Neural cell (in vitro differentiated cells): ENCODE data around the gene TMEM218. TPM values are rescaled to one million over a fixed set of nuclear protein-coding genes. Genes with fewer than 3 reads are reported as not detected.

Source experiments
- H2AFZ ChIP-seq: fragments of 200-600, 300-800 bp; sonication (generic), shearing (Covaris generic); 2 replicates; pipeline ENCODE4 v1.6.0; 2014; ENCODE audit warnings: low read depth, mild to moderate bottlenecking, antibody characterized with exemption, low read length, moderate library complexity
- H3F3A ChIP-seq: fragments of 200-600 bp; shearing (Covaris generic); 2 replicates; pipeline ENCODE4 v1.6.1; 2016; ENCODE audit warnings: mild to moderate bottlenecking, moderate library complexity, mixed read lengths, antibody characterized with exemption, low read length; ENCODE audit not compliant: insufficient read depth, poor library complexity, severe bottlenecking
- H3K27ac ChIP-seq: fragments of 200-600, 300-800 bp; sonication (generic), shearing (Covaris generic); 2 replicates; pipeline ENCODE4 v1.5.1; 2014; ENCODE audit warnings: mild to moderate bottlenecking, low read length, moderate library complexity
- H3K27me3 ChIP-seq: fragments of 300-800, 200-600 bp; sonication (generic), shearing (Covaris generic); 2 replicates; pipeline ENCODE4 v1.6.0; 2014; ENCODE audit warnings: mild to moderate bottlenecking, low read depth, low read length, moderate library complexity; ENCODE audit not compliant: insufficient read depth
- H3K36me3 ChIP-seq: fragments of 300-800, 200-600 bp; sonication (generic), shearing (Covaris generic); 2 replicates; pipeline ENCODE4 v1.5.1; 2014; ENCODE audit warnings: mild to moderate bottlenecking, antibody characterized with exemption, low read length, moderate library complexity; ENCODE audit not compliant: insufficient read depth
- H3K4me2 ChIP-seq: fragments of 300-800, 200-600 bp; sonication (generic), shearing (Covaris generic); 2 replicates; pipeline ENCODE4 v1.6.0; 2014; ENCODE audit warnings: mild to moderate bottlenecking, low read length
- H3K4me3 ChIP-seq: fragments of 300-800, 200-600 bp; sonication (generic), shearing (Covaris generic); 2 replicates; pipeline ENCODE4 v1.5.1; 2014; ENCODE audit warnings: mild to moderate bottlenecking, low read length, moderate library complexity
- H3K79me2 ChIP-seq: fragments of 200-600 bp; shearing (Covaris generic); replicated peaks from 2 replicates; pipeline ENCODE4 v1.6.0; 2014; ENCODE audit warnings: mild to moderate bottlenecking, low read length, moderate library complexity; ENCODE audit not compliant: insufficient read depth
- H3K9ac ChIP-seq: fragments of 300-800, 200-600 bp; sonication (generic), shearing (Covaris generic); 2 replicates; pipeline ENCODE4 v1.6.1; 2016; ENCODE audit warnings: mild to moderate bottlenecking, low read length, mixed read lengths
- H3K9me2 ChIP-seq: fragments of 200-600 bp; shearing (Covaris generic); 2 replicates; pipeline ENCODE4 v1.6.1; 2016; ENCODE audit warnings: mild to moderate bottlenecking, low read length, mixed read lengths; ENCODE audit not compliant: insufficient read depth
- H3K9me3 ChIP-seq: fragments of 200-600, 300-800 bp; sonication (generic), shearing (Covaris generic); 2 replicates; pipeline ENCODE4 v1.6.1; 2016; ENCODE audit warnings: mild to moderate bottlenecking, mixed run types, low read length, moderate library complexity, mixed read lengths
- H4K20me1 ChIP-seq: fragments of 200-600 bp; shearing (Covaris generic); 2 replicates; pipeline ENCODE4 v1.6.1; 2016; ENCODE audit warnings: mild to moderate bottlenecking, mixed run types; ENCODE audit not compliant: insufficient read depth
- CTCF ChIP-seq: fragments of 450-650 bp; IDR thresholded peaks from 2 replicates; pipeline ENCODE4 v1.5.1; 2014; ENCODE audit warnings: antibody characterized with exemption, mild to moderate bottlenecking, moderate library complexity; ENCODE audit not compliant: poor library complexity, severe bottlenecking
- EP300 ChIP-seq: fragments of 450-650 bp; conservative IDR thresholded peaks from 2 replicates; pipeline ENCODE4 v1.6.1; 2014; ENCODE audit warnings: antibody characterized with exemption, mild to moderate bottlenecking, moderate library complexity; ENCODE audit not compliant: poor library complexity, severe bottlenecking
- EZH2 ChIP-seq: fragments of 200-600, 300-800 bp; shearing (Covaris generic), sonication (generic); IDR thresholded peaks from 2 replicates; pipeline ENCODE4 v1.6.1; 2014; ENCODE audit warnings: antibody characterized with exemption, low read length, borderline replicate concordance, mild to moderate bottlenecking; ENCODE audit not compliant: insufficient read depth, poor library complexity, severe bottlenecking
- MXI1 ChIP-seq: fragments of 450-650 bp; conservative IDR thresholded peaks from 2 replicates; pipeline ENCODE4 v1.6.1; 2014; ENCODE audit warnings: antibody characterized with exemption, mild to moderate bottlenecking; ENCODE audit not compliant: poor library complexity, severe bottlenecking
- POLR2AphosphoS5 ChIP-seq: IDR thresholded peaks from 2 replicates; pipeline ENCODE4 v1.6.1; 2012
- RAD21 ChIP-seq: fragments of 450-650 bp; conservative IDR thresholded peaks from 2 replicates; pipeline ENCODE4 v1.6.1; 2014; ENCODE audit warnings: antibody characterized with exemption, mild to moderate bottlenecking, moderate library complexity
- REST ChIP-seq: IDR thresholded peaks from 2 replicates; pipeline ENCODE4 v1.6.1; 2012; ENCODE audit warnings: borderline replicate concordance
- SMC3 ChIP-seq: fragments of 450-650 bp; conservative IDR thresholded peaks from 2 replicates; pipeline ENCODE4 v1.6.1; 2014; ENCODE audit warnings: antibody characterized with exemption, mild to moderate bottlenecking, moderate library complexity; ENCODE audit not compliant: poor library complexity
- TAF1 ChIP-seq: IDR thresholded peaks from 2 replicates; pipeline ENCODE4 v1.6.1; 2012; ENCODE audit warnings: low read depth
- polyA plus RNA-seq: library from polyadenylated mRNA; depleted of rRNA; stranded (reverse); fragments of >200 nt; gene quantifications from 2 replicates; pipeline ENCODE4 v1.2.3, GENCODE V29; 2014

The TMEM218 gene
- polyA plus RNA-seq, 1 donor from 2014 or later = 70.0 TPM

- TF ChIP-seq EP300 = no peak
- TF ChIP-seq TAF1 = no peak
- no peak for TF ChIP-seq REST
- no peak for TF ChIP-seq RAD21
- no peak for TF ChIP-seq POLR2AphosphoS5
- H3K9me3 ChIP-seq = no peaks in the 10 kb centered on the region
- H3K27ac ChIP-seq = no peak overlapping the region
- no peaks in the 10 kb centered on the region for H3K79me2 ChIP-seq
- no peaks in the 10 kb centered on the region for H3K27me3 ChIP-seq
- no peaks in the 10 kb centered on the region for H3K36me3 ChIP-seq
- no peak overlapping the region for H3K9ac ChIP-seq
- H2AFZ ChIP-seq = no peak overlapping the region
- H3F3A ChIP-seq = no peaks in the 10 kb centered on the region
- no peak overlapping the region for H3K4me2 ChIP-seq
- H3K9me2 ChIP-seq = no peaks in the 10 kb centered on the region
- no peak overlapping the region for H3K4me3 ChIP-seq
- H4K20me1 ChIP-seq = no peaks in the 10 kb centered on the region
Measured at GRCh38 chr11:125083312-125084056, 27.9 kb downstream of the TMEM218 start.

- H3K27ac ChIP-seq = no peak overlapping the region
- no peaks in the 10 kb centered on the region for H3K79me2 ChIP-seq
- no peaks in the 10 kb centered on the region for H3K36me3 ChIP-seq
- H3K9me2 ChIP-seq = no peaks in the 10 kb centered on the region
- no peak for TF ChIP-seq EZH2
- TF ChIP-seq RAD21 = no peak
- TF ChIP-seq REST = no peak
- TF ChIP-seq POLR2AphosphoS5 = no peak
- no peak for TF ChIP-seq CTCF
- TF ChIP-seq SMC3 = no peak
- TF ChIP-seq MXI1 = no peak
- TF ChIP-seq TAF1 = no peak
- no peak for TF ChIP-seq EP300
- no peak overlapping the region for H3K9ac ChIP-seq
- no peaks in the 10 kb centered on the region for H3K27me3 ChIP-seq
- no peak overlapping the region for H3K4me2 ChIP-seq
- H3K9me3 ChIP-seq = no peaks in the 10 kb centered on the region
- H3K4me3 ChIP-seq = no peak overlapping the region
- H3F3A ChIP-seq = no peaks in the 10 kb centered on the region
- no peaks in the 10 kb centered on the region for H4K20me1 ChIP-seq
- no peak overlapping the region for H2AFZ ChIP-seq
Measured at GRCh38 chr11:125082611-125083311, 28.7 kb downstream of the TMEM218 start.
